GM23248 (cell line): ENCODE measurements around the gene KRT33B. TPM values are rescaled to one million over a fixed set of nuclear protein-coding genes. Genes with fewer than 3 reads are reported as not detected.

Source experiments
- DNase-seq: peaks from one replicate; pipeline ENCODE4 v3.0.0-alpha.2; 2015
- H2AFZ ChIP-seq: fragments of 200-600 bp; sonication (generic); 2 replicates; pipeline ENCODE4 v1.6.1; 2016; ENCODE audit warnings: antibody characterized with exemption
- H3F3A ChIP-seq: fragments of 200-600 bp; sonication (generic); 2 replicates; pipeline ENCODE4 v1.6.1; 2016; ENCODE audit warnings: mild to moderate bottlenecking, antibody characterized with exemption, mixed run types; ENCODE audit not compliant: insufficient read depth
- H3K27ac ChIP-seq: fragments of 200-600 bp; sonication (generic); 2 replicates; pipeline ENCODE4 v1.5.1; 2016; ENCODE audit warnings: mild to moderate bottlenecking
- H3K27me3 ChIP-seq: fragments of 200-600 bp; sonication (generic); replicated peaks from 2 replicates; pipeline ENCODE4 v1.6.1; 2016; ENCODE audit warnings: mild to moderate bottlenecking; ENCODE audit not compliant: insufficient read depth
- H3K36me3 ChIP-seq: fragments of 200-600 bp; sonication (generic); 2 replicates; pipeline ENCODE4 v1.6.1; 2016; ENCODE audit warnings: low read depth, mild to moderate bottlenecking
- H3K4me1 ChIP-seq: fragments of 200-600 bp; sonication (generic); 2 replicates; pipeline ENCODE4 v1.6.1; 2016; ENCODE audit warnings: mild to moderate bottlenecking; ENCODE audit not compliant: insufficient read depth
- H3K4me2 ChIP-seq: fragments of 200-600 bp; sonication (generic); one replicate; pipeline ENCODE4 v1.6.1; 2016; ENCODE audit warnings: mild to moderate bottlenecking; ENCODE audit not compliant: unreplicated experiment
- H3K4me3 ChIP-seq: fragments of 200-600 bp; sonication (generic); 2 replicates; pipeline ENCODE4 v1.5.1; 2016; ENCODE audit warnings: mild to moderate bottlenecking
- H3K79me2 ChIP-seq: fragments of 200-600 bp; sonication (generic); 2 replicates; pipeline ENCODE4 v1.6.1; 2016; ENCODE audit warnings: mild to moderate bottlenecking; ENCODE audit not compliant: insufficient read depth
- H3K9ac ChIP-seq: fragments of 200-600 bp; sonication (generic); 2 replicates; pipeline ENCODE4 v1.6.1; 2016; ENCODE audit warnings: mild to moderate bottlenecking
- H3K9me2 ChIP-seq: fragments of 200-600 bp; sonication (generic); 2 replicates; pipeline ENCODE4 v1.6.1; 2016; ENCODE audit warnings: mixed run types, mild to moderate bottlenecking, moderate library complexity; ENCODE audit not compliant: insufficient read depth
- H3K9me3 ChIP-seq: fragments of 200-600 bp; sonication (generic); one replicate; pipeline ENCODE4 v1.6.1; 2017; ENCODE audit warnings: low read depth
- H4K20me1 ChIP-seq: fragments of 200-600 bp; sonication (generic); 2 replicates; pipeline ENCODE4 v1.6.0; 2016; ENCODE audit not compliant: insufficient read depth
- EZH2 ChIP-seq: fragments of 200-600 bp; sonication (generic); IDR thresholded peaks from 2 replicates; pipeline ENCODE4 v1.6.1; 2018; ENCODE audit warnings: antibody characterized with exemption, mild to moderate bottlenecking; ENCODE audit not compliant: insufficient read depth, poor library complexity, severe bottlenecking
- EZH2phosphoT487 ChIP-seq: fragments of 200-600 bp; sonication (generic); IDR thresholded peaks from 2 replicates; pipeline ENCODE4 v1.6.1; 2018; ENCODE audit warnings: antibody characterized with exemption, moderate library complexity, mild to moderate bottlenecking, low read depth; ENCODE audit not compliant: insufficient read depth
- WGBS, 2 experiments: methylation state at CpG; one replicate each; pipeline ENCODE4 v1.1.6; 2015 to 2017; ENCODE audit warnings: low lambda C conversion rate in 2 of 2, low coverage in 1 of 2; ENCODE audit errors: missing lambda C conversion rate in 2 of 2; 5-methylcytosine and 5-hydroxymethylcytosine counted together
- in situ Hi-C: fragments of 300-500 bp; cut with MboI; formaldehyde crosslinking; loops from 2 replicates; pipeline ENCODE4 v1.15.0; 2020
- polyA plus RNA-seq: library from polyadenylated mRNA; unstranded; fragments of >200 nt; fragmentation: Nextera tagmentation; extraction: Ambion mirVana; gene quantifications from 2 replicates; pipeline ENCODE4 v1.2.1, GENCODE V29; 2016
- total RNA-seq: library from RNA; depleted of rRNA; stranded (reverse); fragments of >200 nt; shearing (Covaris generic); gene quantifications from 2 replicates; pipeline ENCODE4 v1.2.3, GENCODE V29; 2014; rRNA removed

KRT33B gene
- total and polyA plus RNA-seq, 2 experiments from 2014 or later = 0.76 to 1.0 TPM

- H3K4me1 ChIP-seq = peaks cover 9% of the 10 kb centered on the region
- TF ChIP-seq EZH2 (no peak), EZH2phosphoT487 (no peak)
- no peak overlapping the region for H3K9ac ChIP-seq
- H3F3A ChIP-seq = no peaks in the 10 kb centered on the region
- H4K20me1 ChIP-seq = no peaks in the 10 kb centered on the region
- no peak overlapping the region for H3K4me3 ChIP-seq
- no peaks in the 10 kb centered on the region for H3K79me2 ChIP-seq
- peak; percentile 82 for DNase-seq
- no peak overlapping the region for H3K27ac ChIP-seq
- H2AFZ ChIP-seq = peak overlapping the region; percentile 85
- peaks cover 3% of the 10 kb centered on the region for H3K9me3 ChIP-seq
- no peak overlapping the region for H3K4me2 ChIP-seq
- no peaks in the 10 kb centered on the region for H3K36me3 ChIP-seq
- in situ Hi-C loops = loop anchor here (10.0 kb wide), 1 partner anchor 417 kb away; no protein-coding TSS in a partner anchor
- H3K9me2 ChIP-seq = no peaks in the 10 kb centered on the region
- WGBS, 2 experiments = 23 to 24% methylated on average over 5 of the region's 5 CpGs
- no peaks in the 10 kb centered on the region for H3K27me3 ChIP-seq
Measured at GRCh38 chr17:41322094-41322902, 47.3 kb downstream of the KRT33B start.

GRCh38 chr17:41318231-41318630 lies 51.4 kb downstream of the KRT33B start:
- no peaks in the 10 kb centered on the region for H3K9me2 ChIP-seq
- H2AFZ ChIP-seq = no peak overlapping the region
- H3F3A ChIP-seq = no peaks in the 10 kb centered on the region
- H3K79me2 ChIP-seq = no peaks in the 10 kb centered on the region
- H3K36me3 ChIP-seq = no peaks in the 10 kb centered on the region
- in situ Hi-C loops = no loop called here
- H3K9me3 ChIP-seq = peaks cover 3% of the 10 kb centered on the region
- no peaks in the 10 kb centered on the region for H4K20me1 ChIP-seq
- TF ChIP-seq EZH2 (no peak), EZH2phosphoT487 (no peak)
- H3K4me3 ChIP-seq = no peak overlapping the region
- peaks cover 9% of the 10 kb centered on the region for H3K4me1 ChIP-seq
- no peak overlapping the region for H3K27ac ChIP-seq
- no peak overlapping the region for H3K9ac ChIP-seq
- no peak overlapping the region for H3K4me2 ChIP-seq
- DNase-seq = no peak
- WGBS, 2 experiments = 85 to 93% methylated on average over 2 of the region's 2 CpGs
- no peaks in the 10 kb centered on the region for H3K27me3 ChIP-seq

GRCh38 chr17:41315814-41316445 lies 53.7 kb downstream of the KRT33B start:
- in situ Hi-C loops = no loop called here
- no peak for DNase-seq
- Histone ChIP-seq H3K9ac (no peak overlapping the region), H2AFZ (no peak overlapping the region), H3K9me3 (peaks cover 3% of the 10 kb centered on the region), H3K4me1 (no peaks in the 10 kb centered on the region), H3K79me2 (no peaks in the 10 kb centered on the region), H3K36me3 (no peaks in the 10 kb centered on the region), H3K4me2 (no peak overlapping the region), H3K9me2 (no peaks in the 10 kb centered on the region), H4K20me1 (no peaks in the 10 kb centered on the region), H3F3A (no peaks in the 10 kb centered on the region), H3K27me3 (no peaks in the 10 kb centered on the region), H3K27ac (no peak overlapping the region), H3K4me3 (no peak overlapping the region)
- WGBS, 2 experiments = 79% methylated on average over 17 of the region's 17 CpGs
- no peak for TF ChIP-seq EZH2

GRCh38 chr17:41315204-41315794 lies 54.3 kb downstream of the KRT33B start, which contains the start of gene KRTAP17-1:
TSS of gene KRTAP17-1 (minus strand) at chr17:41315710. CDS start at chr17:41315650, 60 bp downstream.
- Histone ChIP-seq H3K9me2 (peaks cover 2% of the 10 kb centered on the region; the same call in 1 of the 2 replicates), H3K9ac (no peak within 1 kb of the TSS), H2AFZ (no peak within 1 kb of the TSS), H3K4me2 (no peak within 1 kb of the TSS), H3K27ac (no peak within 1 kb of the TSS), H3K79me2 (no peaks in the 10 kb centered on the region), H3K4me1 (no peaks in the 10 kb centered on the region), H3F3A (no peaks in the 10 kb centered on the region), H4K20me1 (no peaks in the 10 kb centered on the region), H3K27me3 (no peaks in the 10 kb centered on the region), H3K4me3 (no peak within 1 kb of the TSS), H3K9me3 (no peaks in the 10 kb centered on the region), H3K36me3 (no peaks in the 10 kb centered on the region)
- in situ Hi-C loops = no loop called here
- TF ChIP-seq EZH2phosphoT487 = no peak
- TF ChIP-seq EZH2 = no peak
- no peak for DNase-seq
- WGBS, 2 experiments = 74 to 81% methylated on average over 20 to 24 of the region's 24 CpGs

Other genes starting within 250 kb of the KRT33B start
Only the 30 nearest of the 32 such genes appear.
- gene KRTAP4-6, start 229.3 kb downstream of the KRT33B start, total RNA-seq = not detected in 2 replicates
- gene KRTAP4-6, start 229.3 kb downstream of the KRT33B start, polyA plus RNA-seq = not detected in 2 replicates
- gene KRTAP4-5, start 220.0 kb downstream of the KRT33B start, total RNA-seq = not detected in 2 replicates
- gene KRTAP4-5, start 220.0 kb downstream of the KRT33B start, polyA plus RNA-seq = not detected in 2 replicates
- gene KRTAP4-4, start 209.1 kb downstream of the KRT33B start, total RNA-seq = not detected in 2 replicates
- not detected in 2 replicates for gene KRTAP4-4, start 209.1 kb downstream of the KRT33B start, polyA plus RNA-seq
- not detected in 2 replicates for gene KRTAP4-3, start 201.6 kb downstream of the KRT33B start, total RNA-seq
- not detected in 2 replicates for gene KRTAP4-3, start 201.6 kb downstream of the KRT33B start, polyA plus RNA-seq
- not detected in 2 replicates for gene KRTAP4-2, start 191.6 kb downstream of the KRT33B start, total RNA-seq
- gene KRTAP4-2, start 191.6 kb downstream of the KRT33B start, polyA plus RNA-seq = not detected in 2 replicates
- gene KRTAP4-1, start 184.9 kb downstream of the KRT33B start, total RNA-seq = 0.76 TPM in 1 of 2 replicates, not detected in the other
- gene KRTAP4-1, start 184.9 kb downstream of the KRT33B start, polyA plus RNA-seq = not detected in 2 replicates
- gene KRTAP9-1, start 179.9 kb downstream of the KRT33B start, total RNA-seq = not detected in 2 replicates
- not detected in 2 replicates for gene KRTAP9-1, start 179.9 kb downstream of the KRT33B start, polyA plus RNA-seq
- gene KRTAP9-2, start 143.2 kb downstream of the KRT33B start, total RNA-seq = not detected in 2 replicates
- gene KRTAP9-2, start 143.2 kb downstream of the KRT33B start, polyA plus RNA-seq = not detected in 2 replicates
- not detected in 2 replicates for gene KRTAP9-3, start 137.4 kb downstream of the KRT33B start, total RNA-seq
- not detected in 2 replicates for gene KRTAP9-3, start 137.4 kb downstream of the KRT33B start, polyA plus RNA-seq
- not detected in 2 replicates for gene KRTAP9-8, start 131.8 kb downstream of the KRT33B start, total RNA-seq
- not detected in 2 replicates for gene KRTAP9-8, start 131.8 kb downstream of the KRT33B start, polyA plus RNA-seq
- gene KRTAP9-4, start 120.1 kb downstream of the KRT33B start, total RNA-seq = not detected in 2 replicates
- gene KRTAP9-4, start 120.1 kb downstream of the KRT33B start, polyA plus RNA-seq = not detected in 2 replicates
- gene KRTAP9-9, start 114.4 kb downstream of the KRT33B start, total RNA-seq = not detected in 2 replicates
- not detected in 2 replicates for gene KRTAP9-9, start 114.4 kb downstream of the KRT33B start, polyA plus RNA-seq
- gene KRTAP9-6, start 104.4 kb downstream of the KRT33B start, total RNA-seq = not detected in 2 replicates
- gene KRTAP9-6, start 104.4 kb downstream of the KRT33B start, polyA plus RNA-seq = not detected in 2 replicates
- not detected in 2 replicates for gene KRTAP9-7, start 94.1 kb downstream of the KRT33B start, total RNA-seq
- gene KRTAP9-7, start 94.1 kb downstream of the KRT33B start, polyA plus RNA-seq = not detected in 2 replicates
- not detected in 2 replicates for gene KRTAP29-1, start 67.0 kb downstream of the KRT33B start, total RNA-seq
- not detected in 2 replicates for gene KRTAP29-1, start 67.0 kb downstream of the KRT33B start, polyA plus RNA-seq
- gene KRTAP16-1, start 60.5 kb downstream of the KRT33B start, total RNA-seq = not detected in 2 replicates
- gene KRTAP16-1, start 60.5 kb downstream of the KRT33B start, polyA plus RNA-seq = not detected in 2 replicates
- not detected in 2 replicates for gene KRTAP17-1, start 54.1 kb downstream of the KRT33B start, total RNA-seq
- not detected in 2 replicates for gene KRTAP17-1, start 54.1 kb downstream of the KRT33B start, polyA plus RNA-seq
- gene KRT33A, start 19.0 kb downstream of the KRT33B start, total RNA-seq = not detected in 2 replicates
- gene KRT33A, start 19.0 kb downstream of the KRT33B start, polyA plus RNA-seq = not detected in 2 replicates
- gene KRT34, start 12.5 kb upstream of the KRT33B start, total RNA-seq = 73.5 and 77.8 TPM in 2 replicates
- gene KRT34, start 12.5 kb upstream of the KRT33B start, polyA plus RNA-seq = 39.8 and 42.2 TPM in 2 replicates
- gene KRT31, start 27.8 kb upstream of the KRT33B start, total RNA-seq = not detected in 2 replicates
- not detected in 2 replicates for gene KRT31, start 27.8 kb upstream of the KRT33B start, polyA plus RNA-seq
- gene KRT37, start 54.8 kb upstream of the KRT33B start, total RNA-seq = not detected in 2 replicates
- gene KRT37, start 54.8 kb upstream of the KRT33B start, polyA plus RNA-seq = not detected in 2 replicates
- not detected in 2 replicates for gene KRT38, start 71.2 kb upstream of the KRT33B start, total RNA-seq
- not detected in 2 replicates for gene KRT38, start 71.2 kb upstream of the KRT33B start, polyA plus RNA-seq
- not detected in 2 replicates for gene KRT32, start 97.6 kb upstream of the KRT33B start, total RNA-seq
- gene KRT32, start 97.6 kb upstream of the KRT33B start, polyA plus RNA-seq = not detected in 2 replicates
- gene KRT35, start 111.3 kb upstream of the KRT33B start, total RNA-seq = not detected in 2 replicates
- not detected in 2 replicates for gene KRT35, start 111.3 kb upstream of the KRT33B start, polyA plus RNA-seq
- not detected in 2 replicates for gene KRT36, start 120.1 kb upstream of the KRT33B start, total RNA-seq
- not detected in 2 replicates for gene KRT36, start 120.1 kb upstream of the KRT33B start, polyA plus RNA-seq
- 0.76 TPM in 1 of 2 replicates, not detected in the other for gene KRT13, start 135.8 kb upstream of the KRT33B start, total RNA-seq
- not detected in 2 replicates for gene KRT13, start 135.8 kb upstream of the KRT33B start, polyA plus RNA-seq
- gene KRT15, start 149.1 kb upstream of the KRT33B start, total RNA-seq = 0.65 and 1.1 TPM in 2 replicates
- 2.3 and 2.7 TPM in 2 replicates for gene KRT15, start 149.1 kb upstream of the KRT33B start, polyA plus RNA-seq
- gene KRT19, start 158.5 kb upstream of the KRT33B start, total RNA-seq = 65.4 and 71.5 TPM in 2 replicates
- 95.5 and 100 TPM in 2 replicates for gene KRT19, start 158.5 kb upstream of the KRT33B start, polyA plus RNA-seq
- not detected in 2 replicates for gene KRT9, start 202.2 kb upstream of the KRT33B start, total RNA-seq
- not detected in 2 replicates for gene KRT9, start 202.2 kb upstream of the KRT33B start, polyA plus RNA-seq
- gene KRT14, start 217.1 kb upstream of the KRT33B start, total RNA-seq = 0.25 TPM in 1 of 2 replicates, not detected in the other
- 0.90 and 0.93 TPM in 2 replicates for gene KRT14, start 217.1 kb upstream of the KRT33B start, polyA plus RNA-seq